Thyroid gland (tissue), 4 donors: Measurements from ENCODE around the gene CDX1. TPM values are rescaled to one million over a fixed set of nuclear protein-coding genes. Genes with fewer than 3 reads are reported as not detected.

Experiments
- DNase-seq, 2 donors: peaks; one replicate each; pipeline ENCODE4 v3.0.0-alpha.2; 2019
- H3K27ac ChIP-seq, 3 donors: fragments of 200-600 bp; sonication (generic); 1 replicate in 2 of 3; 2 replicates in 1 of 3; pipeline ENCODE4 v1.5.1; 2016 to 2019; ENCODE audit warnings: mild to moderate bottlenecking in 1 of 3, moderate library complexity in 1 of 3
- H3K27me3 ChIP-seq: fragments of 200-600 bp; sonication (generic); one replicate; pipeline ENCODE4 v1.5.1; 2019
- H3K36me3 ChIP-seq, 2 donors: fragments of 200-600 bp; sonication (generic); one replicate each; pipeline ENCODE4 v1.5.1; 2016 to 2019
- H3K4me1 ChIP-seq, 2 donors: fragments of 200-600 bp; sonication (generic); one replicate each; pipeline ENCODE4 v1.5.1; 2017 to 2019
- H3K4me3 ChIP-seq, 3 donors: fragments of 200-600 bp; sonication (generic); replicated peaks in 1 of 3; 1 replicate in 2 of 3; 2 replicates in 1 of 3; pipeline ENCODE4 v1.5.1; 2016; ENCODE audit warnings: mild to moderate bottlenecking in 1 of 3
- H3K9me3 ChIP-seq: fragments of 200-600 bp; sonication (generic); one replicate; pipeline ENCODE4 v1.5.1; 2017
- POLR2A ChIP-seq, 2 donors: fragments of 450-650 bp; IDR thresholded peaks; one replicate each; pipeline ENCODE4 v1.6.1; 2017; ENCODE audit warnings: antibody characterized with exemption in 2 of 2, mild to moderate bottlenecking in 2 of 2, moderate library complexity in 1 of 2
- WGBS, 2 donors: methylation state at CpG; one replicate each; pipeline ENCODE4 v1.1.5; 2017; 5-methylcytosine and 5-hydroxymethylcytosine counted together
- intact Hi-C: fragments of 100-400 bp; cut with DNase I; formaldehyde crosslinking; loops from one replicate; pipeline ENCODE4 v1.15.1; 2023
- total RNA-seq, 4 donors: library from RNA; depleted of rRNA; stranded (reverse); fragments of >200 nt; gene quantifications; one replicate each; pipeline ENCODE4 v1.2.3, GENCODE V29; 2016
- TF ChIP-seq, protein P1 (sequence below), 6 experiments: fragments of 200-600 bp in 3 of 6; fragments of 450-650 bp in 3 of 6; sonication (generic) in 3 of 6; IDR thresholded peaks; one replicate each; pipeline ENCODE4 v1.5.1; 2016 to 2019; ENCODE audit warnings: antibody characterized with exemption in 6 of 6, mild to moderate bottlenecking in 2 of 6, inconsistent platforms in 1 of 6, moderate library complexity in 1 of 6

The CDX1 gene
- total RNA-seq, 4 donors from 2014 or later, result not detected

- intact Hi-C loops, result no loop called here
- 75 to 83% methylated on average over 5 of the region's 5 CpGs for WGBS, 2 donors
- peaks cover 15 to 64% of the 10 kb centered on the region in 2 donors for H3K4me1 ChIP-seq
Observed at GRCh38 chr5:150137997-150138396, 28.6 kb upstream of the CDX1 start.

GRCh38 chr5:150138551-150139265, 27.9 kb upstream of the CDX1 start:
- Histone ChIP-seq H3K4me1 (peaks cover 15 to 64% of the 10 kb centered on the region in 2 donors), H3K27ac (peak overlapping the region; percentile 48 to 71 (median 60)), H3K27me3 (no peaks in the 10 kb centered on the region), H3K4me3 (no peak overlapping the region), H3K36me3 (no peaks in the 10 kb centered on the region), H3K9me3 (no peaks in the 10 kb centered on the region)
- intact Hi-C loops, result no loop called here
- TF ChIP-seq POLR2A (IDR thresholded peaks at IDR 0.05), result no peak
- TF ChIP-seq, protein P1, sequence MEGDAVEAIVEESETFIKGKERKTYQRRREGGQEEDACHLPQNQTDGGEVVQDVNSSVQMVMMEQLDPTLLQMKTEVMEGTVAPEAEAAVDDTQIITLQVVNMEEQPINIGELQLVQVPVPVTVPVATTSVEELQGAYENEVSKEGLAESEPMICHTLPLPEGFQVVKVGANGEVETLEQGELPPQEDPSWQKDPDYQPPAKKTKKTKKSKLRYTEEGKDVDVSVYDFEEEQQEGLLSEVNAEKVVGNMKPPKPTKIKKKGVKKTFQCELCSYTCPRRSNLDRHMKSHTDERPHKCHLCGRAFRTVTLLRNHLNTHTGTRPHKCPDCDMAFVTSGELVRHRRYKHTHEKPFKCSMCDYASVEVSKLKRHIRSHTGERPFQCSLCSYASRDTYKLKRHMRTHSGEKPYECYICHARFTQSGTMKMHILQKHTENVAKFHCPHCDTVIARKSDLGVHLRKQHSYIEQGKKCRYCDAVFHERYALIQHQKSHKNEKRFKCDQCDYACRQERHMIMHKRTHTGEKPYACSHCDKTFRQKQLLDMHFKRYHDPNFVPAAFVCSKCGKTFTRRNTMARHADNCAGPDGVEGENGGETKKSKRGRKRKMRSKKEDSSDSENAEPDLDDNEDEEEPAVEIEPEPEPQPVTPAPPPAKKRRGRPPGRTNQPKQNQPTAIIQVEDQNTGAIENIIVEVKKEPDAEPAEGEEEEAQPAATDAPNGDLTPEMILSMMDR (IDR thresholded peaks at IDR 0.05), result no peak
- WGBS, 2 donors, result 23 to 35% methylated on average over 10 of the region's 10 CpGs
- peak; percentile 63 to 73 for DNase-seq

More at GRCh38 chr5:150137997-150138396, 28.6 kb upstream of the CDX1 start:
- TF ChIP-seq, protein P1 (IDR thresholded peaks at IDR 0.05), result no peak
- no peak for TF ChIP-seq POLR2A (IDR thresholded peaks at IDR 0.05)
- Histone ChIP-seq H3K9me3 (no peaks in the 10 kb centered on the region), H3K27ac (peak overlapping the region in 2 of 3 donors; percentile 48 to 71), H3K27me3 (no peaks in the 10 kb centered on the region), H3K4me3 (no peak overlapping the region), H3K36me3 (no peaks in the 10 kb centered on the region)
- peak in 1 of 2 donors; percentile 20 for DNase-seq

DNA sequence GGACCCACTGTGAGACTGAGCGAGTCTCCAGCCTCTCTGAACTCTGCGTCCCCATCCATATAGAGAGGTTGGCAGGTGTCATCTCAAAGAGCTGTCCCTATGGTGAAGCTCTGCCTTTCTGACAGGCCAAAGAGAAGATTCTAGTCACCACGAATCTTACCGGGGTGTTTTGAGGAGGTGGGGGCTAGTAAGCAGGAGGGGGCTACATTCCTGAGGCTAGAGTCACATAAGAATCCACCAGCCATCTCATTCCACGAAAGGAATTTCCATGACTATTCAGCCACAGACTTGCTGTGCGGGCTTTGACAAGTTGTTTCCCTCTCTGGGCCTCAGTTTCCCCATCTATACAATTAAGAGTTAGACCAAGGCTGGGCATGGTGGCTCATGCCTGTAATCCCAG, 27.2 kb upstream of the CDX1 start:
- Histone ChIP-seq H3K27ac (peak overlapping the region in 2 of 3 donors; percentile 48 to 71), H3K4me1 (peaks cover 15 to 64% of the 10 kb centered on the region in 2 donors), H3K4me3 (no peak overlapping the region), H3K36me3 (no peaks in the 10 kb centered on the region), H3K9me3 (no peaks in the 10 kb centered on the region), H3K27me3 (no peaks in the 10 kb centered on the region)
- TF ChIP-seq, protein P1 (IDR thresholded peaks at IDR 0.05), result no peak
- TF ChIP-seq POLR2A (IDR thresholded peaks at IDR 0.05), result no peak
- WGBS, 2 donors, result 69 to 73% methylated on average over 5 to 6 of the region's 6 CpGs
- DNase-seq, result no peak
- intact Hi-C loops, result no loop called here

DNA sequence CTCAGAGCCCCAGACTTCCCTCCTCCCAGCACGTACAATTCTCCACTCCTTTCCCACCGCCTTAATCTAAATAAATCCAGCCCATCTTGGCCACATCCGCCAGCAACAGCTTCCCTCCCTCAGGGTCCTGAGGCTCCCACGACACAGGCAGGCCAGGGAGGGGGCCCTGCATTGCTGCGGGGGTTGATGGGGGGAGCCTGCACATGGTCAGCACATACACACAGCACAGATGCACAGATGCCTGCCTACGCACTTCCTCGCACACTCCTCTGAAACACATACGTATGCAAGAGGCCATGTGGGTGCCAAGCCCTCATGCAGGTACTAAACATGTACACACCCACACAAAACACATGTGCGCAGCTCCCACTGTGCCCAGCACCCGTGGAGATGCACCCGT, 25.7 kb upstream of the CDX1 start:
- Histone ChIP-seq H3K4me1 (peaks cover 15 to 59% of the 10 kb centered on the region in 2 donors), H3K9me3 (no peaks in the 10 kb centered on the region), H3K36me3 (no peaks in the 10 kb centered on the region), H3K4me3 (no peak overlapping the region), H3K27me3 (no peaks in the 10 kb centered on the region), H3K27ac (peak overlapping the region in 2 of 3 donors; percentile 61 to 71)
- DNase-seq, result no peak
- no peak for TF ChIP-seq POLR2A (IDR thresholded peaks at IDR 0.05)
- TF ChIP-seq, protein P1 (IDR thresholded peaks at IDR 0.05), result no peak
- intact Hi-C loops, result no loop called here
- 71 to 76% methylated on average over 11 of the region's 11 CpGs for WGBS, 2 donors

DNA sequence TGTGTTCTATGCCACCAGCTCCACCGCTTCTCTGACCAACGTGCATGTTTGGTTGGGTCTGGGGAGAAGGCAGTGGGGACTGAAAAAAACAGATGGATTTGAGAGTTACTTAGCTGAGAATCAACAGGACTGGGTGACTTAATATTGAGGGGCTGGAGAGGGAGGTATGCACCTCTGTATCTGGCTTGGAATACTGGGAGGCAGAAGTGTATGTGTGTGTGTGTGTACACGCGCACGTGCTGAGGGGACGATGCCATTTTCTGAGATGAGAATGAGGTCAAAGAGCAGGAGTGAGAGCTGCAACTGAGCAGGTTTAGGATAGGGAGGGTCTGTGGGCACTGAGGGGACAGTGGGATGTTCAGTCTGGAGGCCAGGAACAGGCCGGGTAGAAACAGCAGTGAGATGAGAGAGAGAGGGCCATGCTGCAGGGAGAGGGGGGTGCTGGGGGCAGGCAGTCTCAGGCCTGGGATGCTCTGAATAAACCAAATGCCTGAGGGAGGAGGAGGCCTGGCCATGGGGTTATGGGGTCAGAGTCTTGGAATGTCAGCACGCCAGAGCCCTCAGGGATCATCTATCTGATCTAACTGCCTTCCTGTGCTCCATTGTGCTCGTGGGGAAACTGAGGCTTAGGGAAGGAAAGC, 24.9 kb upstream of the CDX1 start:
- intact Hi-C loops, result no loop called here
- no peaks in the 10 kb centered on the region for H3K27me3 ChIP-seq
- WGBS, 2 donors, result 74 to 79% methylated on average over 9 of the region's 9 CpGs
- TF ChIP-seq, protein P1 (IDR thresholded peaks at IDR 0.05), result no peak
- no peak for TF ChIP-seq POLR2A (IDR thresholded peaks at IDR 0.05)
- H3K36me3 ChIP-seq, result no peaks in the 10 kb centered on the region
- DNase-seq, result no peak
- peak overlapping the region in 2 of 3 donors; percentile 38 to 43 for H3K27ac ChIP-seq
- no peak overlapping the region for H3K4me3 ChIP-seq
- H3K9me3 ChIP-seq, result no peaks in the 10 kb centered on the region
- peaks cover 15 to 53% of the 10 kb centered on the region in 2 donors for H3K4me1 ChIP-seq
